ENCODE results near the gene INTS11. TPM values are rescaled to one million over a fixed set of nuclear protein-coding genes. Genes with fewer than 3 reads are reported as not detected.

INTS11 gene
- total and polyA plus RNA-seq, 2 experiments from 2014 or later, result 75.8 to 124 TPM

- H3K4me1 ChIP-seq (ENCODE audit: low read depth), result peaks cover 19% of the 10 kb centered on the region
- no peaks in the 10 kb centered on the region for H3K36me3 ChIP-seq
- no peaks in the 10 kb centered on the region for H3K27me3 ChIP-seq
- H3K27ac ChIP-seq, result no peak overlapping the region
- TF ChIP-seq, protein P1, sequence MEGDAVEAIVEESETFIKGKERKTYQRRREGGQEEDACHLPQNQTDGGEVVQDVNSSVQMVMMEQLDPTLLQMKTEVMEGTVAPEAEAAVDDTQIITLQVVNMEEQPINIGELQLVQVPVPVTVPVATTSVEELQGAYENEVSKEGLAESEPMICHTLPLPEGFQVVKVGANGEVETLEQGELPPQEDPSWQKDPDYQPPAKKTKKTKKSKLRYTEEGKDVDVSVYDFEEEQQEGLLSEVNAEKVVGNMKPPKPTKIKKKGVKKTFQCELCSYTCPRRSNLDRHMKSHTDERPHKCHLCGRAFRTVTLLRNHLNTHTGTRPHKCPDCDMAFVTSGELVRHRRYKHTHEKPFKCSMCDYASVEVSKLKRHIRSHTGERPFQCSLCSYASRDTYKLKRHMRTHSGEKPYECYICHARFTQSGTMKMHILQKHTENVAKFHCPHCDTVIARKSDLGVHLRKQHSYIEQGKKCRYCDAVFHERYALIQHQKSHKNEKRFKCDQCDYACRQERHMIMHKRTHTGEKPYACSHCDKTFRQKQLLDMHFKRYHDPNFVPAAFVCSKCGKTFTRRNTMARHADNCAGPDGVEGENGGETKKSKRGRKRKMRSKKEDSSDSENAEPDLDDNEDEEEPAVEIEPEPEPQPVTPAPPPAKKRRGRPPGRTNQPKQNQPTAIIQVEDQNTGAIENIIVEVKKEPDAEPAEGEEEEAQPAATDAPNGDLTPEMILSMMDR (IDR thresholded peaks at IDR 0.05; ENCODE audit: low read depth, low read length), result no peak
- H3K4me3 ChIP-seq, result no peak overlapping the region
- no peak for DNase-seq (ENCODE audit: low read depth in 1 of 2, low spot score in 1 of 2)
- no peaks in the 10 kb centered on the region for H3K9me3 ChIP-seq (ENCODE audit: low read depth)
Observed at GRCh38 chr1:1364266-1364665, 39.8 kb upstream of the INTS11 start.

GRCh38 chr1:1361982-1362423 lies 37.5 kb upstream of the INTS11 start:
- TF ChIP-seq, protein P1 (IDR thresholded peaks at IDR 0.05; ENCODE audit: low read depth, low read length), result peak; percentile 20
- Histone ChIP-seq H3K4me1 (ENCODE audit: low read depth) (peaks cover 36% of the 10 kb centered on the region), H3K9me3 (ENCODE audit: low read depth) (no peaks in the 10 kb centered on the region), H3K4me3 (no peak overlapping the region), H3K36me3 (no peaks in the 10 kb centered on the region), H3K27ac (peak overlapping the region; percentile 92), H3K27me3 (no peaks in the 10 kb centered on the region)
- DNase-seq (ENCODE audit: low read depth in 1 of 2, low spot score in 1 of 2), result peak; percentile 50 to 86

GRCh38 chr1:1361233-1361981 lies 36.9 kb upstream of the INTS11 start:
- Histone ChIP-seq H3K4me3 (no peak overlapping the region), H3K9me3 (ENCODE audit: low read depth) (no peaks in the 10 kb centered on the region), H3K27ac (peak overlapping the region; percentile 92), H3K27me3 (no peaks in the 10 kb centered on the region), H3K4me1 (ENCODE audit: low read depth) (peaks cover 39% of the 10 kb centered on the region), H3K36me3 (no peaks in the 10 kb centered on the region)
- TF ChIP-seq, protein P1 (IDR thresholded peaks at IDR 0.05; ENCODE audit: low read depth, low read length), result no peak
- DNase-seq (ENCODE audit: low read depth in 1 of 2, low spot score in 1 of 2), result no peak

GRCh38 chr1:1360506-1361169 lies 36.2 kb upstream of the INTS11 start:
- TF ChIP-seq, protein P1 (IDR thresholded peaks at IDR 0.05; ENCODE audit: low read depth, low read length), result no peak
- H3K9me3 ChIP-seq (ENCODE audit: low read depth), result no peaks in the 10 kb centered on the region
- H3K27me3 ChIP-seq, result no peaks in the 10 kb centered on the region
- H3K27ac ChIP-seq, result peak overlapping the region; percentile 92
- DNase-seq (ENCODE audit: low read depth in 1 of 2, low spot score in 1 of 2), result peak; percentile 67 to 94
- H3K4me3 ChIP-seq, result no peak overlapping the region
- H3K36me3 ChIP-seq, result no peaks in the 10 kb centered on the region
- peaks cover 39% of the 10 kb centered on the region for H3K4me1 ChIP-seq (ENCODE audit: low read depth)

DNA sequence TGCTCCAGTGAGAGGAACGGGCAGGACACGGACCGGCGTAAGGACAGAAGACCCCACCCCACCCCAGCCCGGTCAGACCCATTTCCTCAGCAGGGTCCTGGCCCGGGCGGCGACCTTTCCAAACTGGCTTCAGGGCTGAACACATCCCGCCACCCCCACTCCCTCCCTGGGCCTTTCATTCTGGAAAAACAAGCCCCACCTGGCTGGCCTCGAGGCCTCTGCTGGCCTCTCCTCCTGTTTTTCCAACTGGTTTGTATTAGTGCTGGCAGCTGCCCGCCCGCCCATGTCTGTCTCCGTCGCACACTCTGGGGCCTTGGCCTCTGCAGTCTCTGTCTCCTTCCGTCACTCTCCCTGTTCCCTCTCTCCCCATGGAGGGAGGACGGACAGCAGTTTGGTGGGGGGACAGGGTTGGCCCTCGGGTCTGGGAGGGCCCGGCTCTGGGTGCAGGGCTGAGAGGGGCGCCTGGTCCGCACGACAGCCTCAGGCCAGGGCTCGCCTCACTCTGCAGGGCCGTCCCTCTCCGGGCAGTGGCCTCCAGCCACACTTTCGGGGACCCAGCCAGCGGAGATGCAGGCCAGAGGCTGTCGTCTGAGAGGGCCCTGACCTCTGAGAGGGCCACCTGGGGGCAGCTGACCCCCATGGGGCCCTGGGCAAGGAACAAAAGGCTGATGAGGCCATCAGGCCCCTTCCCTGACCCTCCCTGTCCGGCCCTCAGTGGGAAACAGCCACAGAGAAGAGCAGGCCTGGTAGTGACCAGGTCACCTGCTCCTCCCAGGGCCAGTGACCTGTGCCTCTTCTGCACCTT lies 35.4 kb upstream of the INTS11 start:
- Histone ChIP-seq H3K27me3 (peaks cover 6% of the 10 kb centered on the region), H3K9me3 (ENCODE audit: low read depth) (no peaks in the 10 kb centered on the region), H3K4me1 (ENCODE audit: low read depth) (peaks cover 39% of the 10 kb centered on the region), H3K4me3 (no peak overlapping the region), H3K36me3 (no peaks in the 10 kb centered on the region), H3K27ac (peak overlapping the region; percentile 92)
- DNase-seq (ENCODE audit: low read depth in 1 of 2, low spot score in 1 of 2), result peak in 1 of 2 donors; percentile 57
- TF ChIP-seq, protein P1 (IDR thresholded peaks at IDR 0.05; ENCODE audit: low read depth, low read length), result no peak

Measured in cardiac muscle cell (in vitro differentiated cells and primary cell).